Daoy (cell line): ENCODE results near the gene TEX29. TPM values are rescaled to one million over a fixed set of nuclear protein-coding genes. Genes with fewer than 3 reads are reported as not detected.

Experiments used
- DNase-seq: peaks from one replicate; pipeline ENCODE4 v3.0.0-alpha.2; 2015; ENCODE audit warnings: low read depth
- total RNA-seq: library from RNA; depleted of rRNA; stranded (reverse); fragments of >200 nt; shearing (Covaris generic); gene quantifications from 2 replicates; pipeline ENCODE4 v1.2.3, GENCODE V29; 2014; rRNA removed

The TEX29 gene
- total RNA-seq, 1 experiment from 2014 or later = not detected

GRCh38 chr13:111390522-111391270 lies 70.3 kb downstream of the TEX29 start:
- DNase-seq = no peak

DNA sequence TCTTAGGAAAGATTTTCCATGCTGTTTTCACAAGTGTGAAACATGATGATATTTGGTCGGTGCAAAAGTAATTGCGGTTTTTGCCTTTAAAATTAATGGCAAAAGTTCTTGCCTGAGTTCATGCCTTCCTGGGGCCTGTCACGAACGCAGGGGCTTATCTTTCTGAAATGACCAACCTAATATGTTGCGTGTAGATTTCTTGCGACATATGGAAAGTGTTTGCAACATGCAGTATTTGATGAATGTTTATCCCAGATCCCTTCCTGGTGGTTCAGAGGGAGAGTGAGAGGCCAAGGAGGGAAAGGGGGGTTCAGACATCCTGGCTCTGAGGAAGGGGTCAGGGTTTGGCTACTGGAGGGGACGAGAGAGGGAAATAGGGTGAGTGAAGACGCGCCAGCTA lies 72.0 kb downstream of the TEX29 start:
- no peak for DNase-seq

- DNase-seq = no peak
Observed at GRCh38 chr13:111393221-111393790, 72.9 kb downstream of the TEX29 start.

Other genes with a start within 250 kb of the TEX29 start
- 8.8 and 12.6 TPM in 2 replicates for gene ARHGEF7, start 205.3 kb upstream of the TEX29 start, total RNA-seq